ENCODE measurements around the gene AQP3.

- no peak for TF ChIP-seq POLR2AphosphoS5 (IDR thresholded peaks at IDR 0.05; ENCODE audit: low read depth, low read length)
- TF ChIP-seq REST (IDR thresholded peaks at IDR 0.05; ENCODE audit: insufficient read depth in 1 of 2, low read depth in 2 of 2, low read length in 2 of 2): no peak
Observed at GRCh38 chr9:33469891-33470290, 22.5 kb upstream of the AQP3 start.
